Measurements from ENCODE around the gene USH2A.

- TF ChIP-seq POLR2A (IDR thresholded peaks at IDR 0.05; ENCODE audit: low read length) (no peak), GATA1 (IDR thresholded peaks at IDR 0.05; ENCODE audit: low read depth, low read length) (no peak)
Measured at GRCh38 chr1:216193839-216194443, 229.3 kb downstream of the USH2A start.
